Measurements from ENCODE around the gene TMEM61. TPM values are rescaled to one million over a fixed set of nuclear protein-coding genes. Genes with fewer than 3 reads are reported as not detected.

TMEM61 gene
- total RNA-seq, 1 donor from 2014 or later = not detected

GRCh38 chr1:54989473-54989872 lies 9.0 kb downstream of the TMEM61 start:
- Mint-ChIP-seq H3K9me3 (ENCODE audit: low read depth) (no peaks in the 10 kb centered on the region), H3K27ac (ENCODE audit: unreplicated experiment) (no peak overlapping the region), H3K4me3 (ENCODE audit: unreplicated experiment) (no peak overlapping the region), H3K4me1 (ENCODE audit: low read depth) (peaks cover 6% of the 10 kb centered on the region), H3K27me3 (ENCODE audit: low read depth) (peaks cover 2% of the 10 kb centered on the region), H3K36me3 (ENCODE audit: low read depth) (no peaks in the 10 kb centered on the region)
- no peak for DNase-seq (ENCODE audit: low spot score)
- TF ChIP-seq CTCF (IDR thresholded peaks at IDR 0.05) = no peak

- H3K36me3 Mint-ChIP-seq (ENCODE audit: low read depth) = no peaks in the 10 kb centered on the region
- peaks cover 6% of the 10 kb centered on the region for H3K27me3 Mint-ChIP-seq (ENCODE audit: low read depth)
- H3K27ac Mint-ChIP-seq (ENCODE audit: unreplicated experiment) = no peak overlapping the region
- H3K4me3 Mint-ChIP-seq (ENCODE audit: unreplicated experiment) = no peak overlapping the region
- peaks cover 6% of the 10 kb centered on the region for H3K4me1 Mint-ChIP-seq (ENCODE audit: low read depth)
- no peaks in the 10 kb centered on the region for H3K9me3 Mint-ChIP-seq (ENCODE audit: low read depth)
- no peak for TF ChIP-seq CTCF (IDR thresholded peaks at IDR 0.05)
- DNase-seq (ENCODE audit: low spot score) = peak; percentile 68
Measured at GRCh38 chr1:54989968-54990810, 9.8 kb downstream of the TMEM61 start.

- no peaks in the 10 kb centered on the region for H3K9me3 Mint-ChIP-seq (ENCODE audit: low read depth)
- no peaks in the 10 kb centered on the region for H3K36me3 Mint-ChIP-seq (ENCODE audit: low read depth)
- peaks cover 6% of the 10 kb centered on the region for H3K4me1 Mint-ChIP-seq (ENCODE audit: low read depth)
- peaks cover 11% of the 10 kb centered on the region for H3K27me3 Mint-ChIP-seq (ENCODE audit: low read depth)
- DNase-seq (ENCODE audit: low spot score) = peak; percentile 69
- no peak overlapping the region for H3K4me3 Mint-ChIP-seq (ENCODE audit: unreplicated experiment)
- H3K27ac Mint-ChIP-seq (ENCODE audit: unreplicated experiment) = no peak overlapping the region
- TF ChIP-seq CTCF (IDR thresholded peaks at IDR 0.05) = no peak
Measured at GRCh38 chr1:54990916-54991315, 10.5 kb downstream of the TMEM61 start.

GRCh38 chr1:54991939-54992338 lies 11.5 kb downstream of the TMEM61 start:
- H3K4me3 Mint-ChIP-seq (ENCODE audit: unreplicated experiment) = no peak overlapping the region
- H3K27me3 Mint-ChIP-seq (ENCODE audit: low read depth) = peaks cover 19% of the 10 kb centered on the region
- H3K9me3 Mint-ChIP-seq (ENCODE audit: low read depth) = no peaks in the 10 kb centered on the region
- peaks cover 12% of the 10 kb centered on the region for H3K4me1 Mint-ChIP-seq (ENCODE audit: low read depth)
- no peaks in the 10 kb centered on the region for H3K36me3 Mint-ChIP-seq (ENCODE audit: low read depth)
- no peak for DNase-seq (ENCODE audit: low spot score)
- TF ChIP-seq CTCF (IDR thresholded peaks at IDR 0.05) = no peak
- H3K27ac Mint-ChIP-seq (ENCODE audit: unreplicated experiment) = no peak overlapping the region

- H3K9me3 Mint-ChIP-seq (ENCODE audit: low read depth) = no peaks in the 10 kb centered on the region
Measured at GRCh38 chr1:54993140-54993539, 12.7 kb downstream of the TMEM61 start.

More at GRCh38 chr1:54993140-54993539, 12.7 kb downstream of the TMEM61 start:
- no peak for DNase-seq (ENCODE audit: low spot score)
- no peak for TF ChIP-seq CTCF (IDR thresholded peaks at IDR 0.05)
- peaks cover 23% of the 10 kb centered on the region for H3K27me3 Mint-ChIP-seq (ENCODE audit: low read depth)
- no peak overlapping the region for H3K27ac Mint-ChIP-seq (ENCODE audit: unreplicated experiment)
- H3K4me3 Mint-ChIP-seq (ENCODE audit: unreplicated experiment) = no peak overlapping the region
- no peaks in the 10 kb centered on the region for H3K36me3 Mint-ChIP-seq (ENCODE audit: low read depth)
- peaks cover 9% of the 10 kb centered on the region for H3K4me1 Mint-ChIP-seq (ENCODE audit: low read depth)
